OCI-LY1 (cell line): ENCODE data around the gene THTPA.

Source experiments
- H2AFZ ChIP-seq: fragments of 200-600 bp; sonication (generic), shearing (Covaris generic); 2 replicates; pipeline ENCODE4 v1.6.0; 2014; ENCODE audit warnings: antibody characterized with exemption, mild to moderate bottlenecking, low read length
- H3F3A ChIP-seq: fragments of 200-600 bp; sonication (generic), shearing (Covaris generic); 2 replicates; pipeline ENCODE4 v1.6.0; 2014; ENCODE audit warnings: mild to moderate bottlenecking, antibody characterized with exemption, low read length, moderate library complexity; ENCODE audit not compliant: insufficient read depth
- H3K27ac ChIP-seq: fragments of 200-600 bp; sonication (generic); 2 replicates; pipeline ENCODE4 v1.5.1; 2014; ENCODE audit warnings: low read length, mixed run types, mild to moderate bottlenecking, low read depth; ENCODE audit not compliant: poor library complexity, severe bottlenecking
- H3K27me3 ChIP-seq: fragments of 200-600 bp; sonication (generic); 2 replicates; pipeline ENCODE4 v1.6.0; 2014; ENCODE audit warnings: antibody characterized with exemption, mild to moderate bottlenecking, low read length, moderate library complexity; ENCODE audit not compliant: insufficient read depth
- H3K36me3 ChIP-seq: fragments of 200-600 bp; sonication (generic); 2 replicates; pipeline ENCODE4 v1.6.1; 2014; ENCODE audit warnings: mild to moderate bottlenecking, antibody characterized with exemption, low read length, moderate library complexity, mixed read lengths; ENCODE audit not compliant: insufficient read depth
- H3K4me1 ChIP-seq: fragments of 200-600 bp; sonication (generic); 2 replicates; pipeline ENCODE4 v1.5.1; 2014; ENCODE audit warnings: mild to moderate bottlenecking, low read length, moderate library complexity; ENCODE audit not compliant: insufficient read depth, severe bottlenecking
- H3K4me2 ChIP-seq: fragments of 200-600 bp; sonication (generic), shearing (Covaris generic); 2 replicates; pipeline ENCODE4 v1.6.1; 2014; ENCODE audit warnings: low read length
- H3K4me3 ChIP-seq: fragments of 200-600 bp; sonication (generic); 2 replicates; pipeline ENCODE4 v1.5.1; 2014; ENCODE audit warnings: low read length, low read depth, mild to moderate bottlenecking, mixed read lengths; ENCODE audit not compliant: poor library complexity, severe bottlenecking
- H3K79me2 ChIP-seq: fragments of 200-600 bp; shearing (Covaris generic); 2 replicates; pipeline ENCODE4 v1.6.1; 2016; ENCODE audit warnings: mixed run types, low read length, mixed read lengths; ENCODE audit not compliant: insufficient read depth
- H3K9ac ChIP-seq: fragments of 200-600 bp; sonication (generic), shearing (Covaris generic); 2 replicates; pipeline ENCODE4 v1.6.1; 2014; ENCODE audit warnings: mild to moderate bottlenecking, low read length, mixed read lengths
- H3K9me2 ChIP-seq: fragments of 200-600 bp; sonication (generic), shearing (Covaris generic); 2 replicates; pipeline ENCODE4 v1.6.1; 2014; ENCODE audit warnings: low read depth, mild to moderate bottlenecking, low read length, mixed read lengths
- H3K9me3 ChIP-seq: fragments of 200-600 bp; shearing (Covaris generic); 2 replicates; pipeline ENCODE4 v1.6.1; 2014; ENCODE audit warnings: low read length, mixed read lengths
- H4K20me1 ChIP-seq: fragments of 200-600 bp; sonication (generic), shearing (Covaris generic); 2 replicates; pipeline ENCODE4 v1.6.0; 2016; ENCODE audit warnings: mild to moderate bottlenecking, low read length; ENCODE audit not compliant: insufficient read depth
- EZH2 ChIP-seq: fragments of 200-600 bp; sonication (generic), shearing (Covaris generic); IDR thresholded peaks from 2 replicates; pipeline ENCODE4 v1.8.0; 2017; ENCODE audit warnings: borderline replicate concordance, mixed run types, mild to moderate bottlenecking, antibody characterized with exemption, low read length, moderate library complexity, mixed read lengths
- TF ChIP-seq, protein P1 (sequence below): fragments of 200-600 bp; sonication (generic), shearing (Covaris generic); IDR thresholded peaks from 2 replicates; pipeline ENCODE4 v1.5.1; 2017; ENCODE audit warnings: mild to moderate bottlenecking, antibody characterized with exemption, low read length, moderate library complexity, mixed read lengths

The THTPA gene

DNA sequence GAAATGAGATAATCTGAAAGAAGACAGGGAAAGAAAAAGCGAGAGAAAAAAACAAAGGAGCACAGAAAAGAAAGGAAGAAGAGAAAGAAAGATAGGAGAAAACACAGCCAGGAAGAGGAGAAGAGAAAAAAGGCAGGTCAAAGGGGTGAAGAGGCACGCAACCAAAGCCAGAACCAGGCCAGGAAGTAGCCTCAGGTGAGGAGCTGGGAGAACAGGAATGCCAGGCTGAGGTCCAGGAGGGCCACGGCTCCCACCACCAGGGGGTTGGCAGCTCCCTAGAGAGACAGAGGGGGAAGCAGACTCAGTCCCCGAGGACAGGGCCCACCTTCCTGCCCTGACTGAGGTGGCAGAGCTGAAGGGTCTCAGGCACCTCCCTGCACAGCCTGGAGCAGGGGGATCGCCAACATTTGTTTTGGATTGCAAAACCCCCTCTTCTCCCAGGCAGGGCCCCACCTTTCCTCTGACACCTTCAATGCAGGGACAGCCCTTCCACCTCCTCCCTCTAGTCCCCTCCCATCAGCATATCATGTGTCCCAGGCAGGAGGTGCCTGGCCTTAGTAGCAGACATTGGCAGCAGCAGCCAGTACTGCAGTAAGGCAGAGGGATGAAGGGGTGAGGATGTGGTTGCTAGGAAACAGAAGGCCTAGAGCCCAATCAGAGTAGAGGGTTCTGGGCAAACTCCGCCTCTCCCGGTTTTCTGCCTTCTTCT is 13.5 kb downstream of the THTPA start:
- TF ChIP-seq, protein P1, sequence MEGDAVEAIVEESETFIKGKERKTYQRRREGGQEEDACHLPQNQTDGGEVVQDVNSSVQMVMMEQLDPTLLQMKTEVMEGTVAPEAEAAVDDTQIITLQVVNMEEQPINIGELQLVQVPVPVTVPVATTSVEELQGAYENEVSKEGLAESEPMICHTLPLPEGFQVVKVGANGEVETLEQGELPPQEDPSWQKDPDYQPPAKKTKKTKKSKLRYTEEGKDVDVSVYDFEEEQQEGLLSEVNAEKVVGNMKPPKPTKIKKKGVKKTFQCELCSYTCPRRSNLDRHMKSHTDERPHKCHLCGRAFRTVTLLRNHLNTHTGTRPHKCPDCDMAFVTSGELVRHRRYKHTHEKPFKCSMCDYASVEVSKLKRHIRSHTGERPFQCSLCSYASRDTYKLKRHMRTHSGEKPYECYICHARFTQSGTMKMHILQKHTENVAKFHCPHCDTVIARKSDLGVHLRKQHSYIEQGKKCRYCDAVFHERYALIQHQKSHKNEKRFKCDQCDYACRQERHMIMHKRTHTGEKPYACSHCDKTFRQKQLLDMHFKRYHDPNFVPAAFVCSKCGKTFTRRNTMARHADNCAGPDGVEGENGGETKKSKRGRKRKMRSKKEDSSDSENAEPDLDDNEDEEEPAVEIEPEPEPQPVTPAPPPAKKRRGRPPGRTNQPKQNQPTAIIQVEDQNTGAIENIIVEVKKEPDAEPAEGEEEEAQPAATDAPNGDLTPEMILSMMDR = no peak
- TF ChIP-seq EZH2 = no peak
- Histone ChIP-seq H3K4me2 (no peak overlapping the region), H3K4me3 (no peak overlapping the region), H2AFZ (no peak overlapping the region), H3K9me3 (no peaks in the 10 kb centered on the region), H3K9ac (no peak overlapping the region), H3K79me2 (no peaks in the 10 kb centered on the region), H3F3A (no peaks in the 10 kb centered on the region), H3K36me3 (peaks cover 13% of the 10 kb centered on the region; the same call in 1 of the 2 replicates), H3K27me3 (no peaks in the 10 kb centered on the region), H3K27ac (no peak overlapping the region), H3K9me2 (no peaks in the 10 kb centered on the region), H4K20me1 (no peaks in the 10 kb centered on the region), H3K4me1 (peaks cover 18% of the 10 kb centered on the region)

DNA sequence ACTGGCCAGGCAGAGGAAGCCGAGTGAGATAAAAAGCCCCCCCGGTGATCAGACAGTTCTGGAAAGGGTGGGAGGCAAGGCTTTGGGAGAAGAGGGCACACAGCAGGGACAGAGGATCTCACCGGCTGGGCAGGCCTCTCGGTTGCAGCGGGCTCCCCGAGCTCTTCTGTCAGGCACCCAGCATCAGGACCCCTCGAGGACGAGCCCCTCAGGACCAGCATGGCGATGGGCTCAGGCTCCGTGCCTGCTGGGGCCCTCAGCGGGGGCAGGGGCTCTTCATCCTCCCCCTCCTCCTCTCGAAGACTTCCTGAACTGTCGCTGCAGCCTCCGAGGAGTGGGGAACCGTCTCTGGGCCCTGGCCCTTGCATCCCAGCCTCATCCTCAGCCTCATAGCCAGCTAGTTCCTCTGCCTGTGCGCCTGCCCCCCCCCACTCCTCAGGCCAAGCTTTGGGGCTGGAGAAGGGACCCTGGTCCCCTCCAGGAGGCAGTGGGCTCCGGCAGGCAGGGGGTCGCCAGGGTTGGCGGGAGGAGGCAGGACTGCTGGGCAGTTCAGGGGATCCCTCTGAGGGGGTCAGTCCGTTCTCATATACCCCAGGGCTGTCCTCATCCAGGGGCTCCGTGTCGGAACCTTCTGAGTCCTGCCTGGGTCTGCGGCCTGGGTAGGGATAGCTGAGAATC is 14.9 kb downstream of the THTPA start:
- Histone ChIP-seq H3K4me3 (no peak overlapping the region), H2AFZ (no peak overlapping the region), H3K9me2 (no peaks in the 10 kb centered on the region), H3K27me3 (no peaks in the 10 kb centered on the region), H3K9ac (no peak overlapping the region), H3K4me2 (no peak overlapping the region), H4K20me1 (no peaks in the 10 kb centered on the region), H3F3A (no peaks in the 10 kb centered on the region), H3K9me3 (no peaks in the 10 kb centered on the region), H3K36me3 (peaks cover under 1% of the 10 kb centered on the region; the same call in 1 of the 2 replicates), H3K27ac (no peak overlapping the region), H3K79me2 (no peaks in the 10 kb centered on the region), H3K4me1 (peaks cover 18% of the 10 kb centered on the region)
- no peak for TF ChIP-seq EZH2
- TF ChIP-seq, protein P1 = no peak

DNA sequence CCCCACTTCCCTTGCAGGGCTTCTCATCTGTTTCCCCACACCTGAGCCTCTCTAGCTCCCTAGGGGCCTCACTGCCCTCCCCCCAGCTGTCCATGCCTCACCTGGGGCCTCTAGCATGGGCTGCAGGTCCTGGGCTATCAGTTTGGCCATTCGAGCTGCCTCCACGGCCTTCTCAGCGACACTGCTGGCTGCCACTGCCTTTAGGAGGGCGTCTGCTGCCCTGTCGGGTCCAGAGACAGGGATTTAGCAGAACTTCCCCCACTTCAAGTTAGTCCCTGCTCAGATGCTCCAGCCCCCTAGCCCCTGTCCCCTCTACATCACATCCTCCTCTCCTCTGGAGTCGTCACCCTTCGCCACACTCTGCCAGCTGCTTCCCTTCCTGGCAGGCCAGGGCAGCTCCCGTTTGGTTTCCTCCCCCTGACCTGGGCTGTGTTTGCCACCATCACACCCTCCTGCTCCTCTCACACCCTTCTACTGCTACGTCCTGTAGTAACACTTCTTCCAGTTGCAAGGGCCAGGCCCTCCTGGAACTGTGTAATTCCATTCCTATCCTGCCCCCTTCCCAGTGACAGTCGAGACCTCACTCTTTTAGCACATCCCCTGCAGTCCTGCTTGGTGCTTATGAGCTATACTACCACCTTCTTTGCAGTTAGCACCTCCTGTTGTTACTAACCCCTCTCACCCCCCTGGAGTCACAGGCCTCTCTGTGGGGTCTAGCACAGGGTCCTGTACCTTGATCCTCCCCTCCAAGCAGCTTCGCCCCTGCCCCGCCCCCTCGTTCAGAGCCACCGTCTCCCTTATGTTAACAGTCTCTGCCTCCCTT is 15.8 kb downstream of the THTPA start:
- H3K27me3 ChIP-seq = no peaks in the 10 kb centered on the region
- H4K20me1 ChIP-seq = no peaks in the 10 kb centered on the region
- no peaks in the 10 kb centered on the region for H3K36me3 ChIP-seq
- H3K27ac ChIP-seq = no peak overlapping the region
- no peak for TF ChIP-seq EZH2
- TF ChIP-seq, protein P1 = no peak
- H3K4me1 ChIP-seq = peaks cover 10% of the 10 kb centered on the region
- H3K79me2 ChIP-seq = no peaks in the 10 kb centered on the region
- no peak overlapping the region for H2AFZ ChIP-seq
- no peak overlapping the region for H3K4me2 ChIP-seq
- no peak overlapping the region for H3K9ac ChIP-seq
- H3K9me2 ChIP-seq = no peaks in the 10 kb centered on the region
- H3F3A ChIP-seq = no peaks in the 10 kb centered on the region
- H3K9me3 ChIP-seq = no peaks in the 10 kb centered on the region
- H3K4me3 ChIP-seq = no peak overlapping the region
